GM23338 (cell line): ENCODE results near the gene RPL22. TPM values are rescaled to one million over a fixed set of nuclear protein-coding genes. Genes with fewer than 3 reads are reported as not detected.

Experiments
- ATAC-seq: fragments of 200-7000 bp; cut with Tn5 transposase; 3 replicates; pipeline ENCODE4 v1.9.1; 2020
- DNase-seq: peaks from one replicate; pipeline ENCODE4 v3.0.0-alpha.2; 2015; ENCODE audit warnings: low spot score
- H2AFZ ChIP-seq: fragments of 200-600 bp; sonication (generic); 2 replicates; pipeline ENCODE4 v1.8.0; 2016; ENCODE audit warnings: antibody characterized with exemption, mild to moderate bottlenecking, moderate library complexity
- H3F3A ChIP-seq: fragments of 200-600 bp; sonication (generic); replicated peaks from 2 replicates; pipeline ENCODE4 v1.8.0; 2017; ENCODE audit warnings: antibody characterized with exemption, mixed run types, low read depth
- H3K27ac ChIP-seq: fragments of 200-600 bp; sonication (generic); 2 replicates; pipeline ENCODE4 v1.6.1; 2016; ENCODE audit warnings: low read depth
- H3K27me3 ChIP-seq: fragments of 200-600 bp; sonication (generic); 2 replicates; pipeline ENCODE4 v1.8.0; 2016; ENCODE audit warnings: mild to moderate bottlenecking, mixed run types, moderate library complexity; ENCODE audit not compliant: insufficient read depth
- H3K36me3 ChIP-seq: fragments of 200-600 bp; sonication (generic); 2 replicates; pipeline ENCODE4 v1.8.0; 2016; ENCODE audit warnings: mild to moderate bottlenecking; ENCODE audit not compliant: insufficient read depth
- H3K4me1 ChIP-seq: fragments of 200-600 bp; sonication (generic); 2 replicates; pipeline ENCODE4 v1.8.0; 2016; ENCODE audit warnings: mild to moderate bottlenecking, moderate library complexity; ENCODE audit not compliant: insufficient read depth
- H3K4me2 ChIP-seq: fragments of 200-600 bp; sonication (generic); 2 replicates; pipeline ENCODE4 v1.7.1; 2017; ENCODE audit warnings: mixed run types
- H3K4me3 ChIP-seq: fragments of 200-600 bp; sonication (generic); 2 replicates; pipeline ENCODE4 v1.6.1; 2016; ENCODE audit warnings: mixed run types
- H3K79me2 ChIP-seq: fragments of 200-600 bp; sonication (generic); replicated peaks from 2 replicates; pipeline ENCODE4 v1.8.0; 2017; ENCODE audit warnings: mild to moderate bottlenecking; ENCODE audit not compliant: insufficient read depth
- H3K9me2 ChIP-seq: fragments of 200-600 bp; sonication (generic); 2 replicates; pipeline ENCODE4 v1.8.0; 2017; ENCODE audit not compliant: insufficient read depth
- H4K20me1 ChIP-seq: fragments of 200-600 bp; sonication (generic); replicated peaks from 2 replicates; pipeline ENCODE4 v1.8.0; 2017; ENCODE audit warnings: mild to moderate bottlenecking; ENCODE audit not compliant: insufficient read depth
- H3K27ac Mint-ChIP-seq: 2 replicates; pipeline ENCODE4 v1.8.0; 2020; ENCODE audit warnings: inconsistent platforms, mild to moderate bottlenecking, moderate library complexity, mixed read lengths
- H3K27me3 Mint-ChIP-seq: 3 replicates; pipeline ENCODE4 v1.8.0; 2022; ENCODE audit warnings: low read depth, mild to moderate bottlenecking, moderate library complexity, mixed read lengths, inconsistent platforms; ENCODE audit not compliant: insufficient read depth, poor library complexity
- H3K36me3 Mint-ChIP-seq: 3 replicates; pipeline ENCODE4 v1.8.0; 2021; ENCODE audit warnings: low read depth, mild to moderate bottlenecking, inconsistent platforms, moderate library complexity, mixed read lengths
- H3K4me1 Mint-ChIP-seq: 3 replicates; pipeline ENCODE4 v1.8.0; 2020; ENCODE audit warnings: mild to moderate bottlenecking, inconsistent platforms, mixed read lengths
- H3K4me3 Mint-ChIP-seq: 3 replicates; pipeline ENCODE4 v1.8.0; 2021; ENCODE audit warnings: moderate library complexity, mild to moderate bottlenecking, inconsistent platforms, mixed read lengths
- H3K9me3 Mint-ChIP-seq: 3 replicates; pipeline ENCODE4 v1.8.0; 2020; ENCODE audit warnings: moderate library complexity, mild to moderate bottlenecking, inconsistent platforms, mixed read lengths
- CREB1 ChIP-seq: fragments of 250-450 bp; sonication (Bioruptor Pico); IDR thresholded peaks from 2 replicates; pipeline ENCODE4 v1.5.0; 2020; ENCODE audit warnings: low read depth, mild to moderate bottlenecking, moderate library complexity
- CTCF ChIP-seq, 2 experiments: fragments of 200-600 bp in 1 of 2; sonication (generic) in 1 of 2; conservative IDR thresholded peaks; 2 replicates each; pipeline versions ENCODE4 v1.5.1 to v1.6.1; 2016 to 2017; ENCODE audit warnings: antibody characterized with exemption in 2 of 2, low read depth in 2 of 2, mild to moderate bottlenecking in 2 of 2, moderate library complexity in 1 of 2
- ETS1 ChIP-seq: IDR thresholded peaks from 2 replicates; pipeline ENCODE4 v1.6.1; 2016; ENCODE audit warnings: antibody characterized with exemption
- EZH2 ChIP-seq: fragments of 200-600 bp; sonication (generic); IDR thresholded peaks from one replicate; pipeline ENCODE4 v1.8.0; 2017; ENCODE audit warnings: antibody characterized with exemption, mild to moderate bottlenecking, low read depth; ENCODE audit not compliant: unreplicated experiment
- EZH2phosphoT487 ChIP-seq: fragments of 200-600 bp; sonication (generic); IDR thresholded peaks from one replicate; pipeline ENCODE4 v1.8.1; 2018; ENCODE audit warnings: antibody characterized with exemption; ENCODE audit not compliant: unreplicated experiment
- JUNB ChIP-seq: IDR thresholded peaks from one replicate; pipeline ENCODE4 v1.6.1; 2016; ENCODE audit warnings: antibody characterized with exemption; ENCODE audit not compliant: unreplicated experiment
- NANOG ChIP-seq: IDR thresholded peaks from 2 replicates; pipeline ENCODE4 v1.6.1; 2016; ENCODE audit warnings: antibody characterized with exemption, borderline replicate concordance
- POLR2AphosphoS5 ChIP-seq: IDR thresholded peaks from 2 replicates; pipeline ENCODE4 v1.6.1; 2016; ENCODE audit warnings: antibody characterized with exemption, low read depth
- REST ChIP-seq: IDR thresholded peaks from one replicate; pipeline ENCODE4 v1.6.1; 2018; ENCODE audit warnings: antibody characterized with exemption; ENCODE audit not compliant: unreplicated experiment
- STAT1 ChIP-seq: IDR thresholded peaks from one replicate; pipeline ENCODE4 v1.6.1; 2016; ENCODE audit warnings: antibody characterized with exemption; ENCODE audit not compliant: unreplicated experiment
- ZNF114 ChIP-seq: fragments of 250-450 bp; sonication (Bioruptor Pico); IDR thresholded peaks from 2 replicates; pipeline ENCODE4 v1.5.0; 2020; ENCODE audit warnings: mild to moderate bottlenecking, moderate library complexity
- ZNF331 ChIP-seq: fragments of 250-450 bp; sonication (Bioruptor Pico); IDR thresholded peaks from 2 replicates; pipeline ENCODE4 v1.5.0; 2020; ENCODE audit warnings: low read depth, mild to moderate bottlenecking, moderate library complexity
- ZNF462 ChIP-seq: fragments of 250-450 bp; sonication (Bioruptor Pico); IDR thresholded peaks from 2 replicates; pipeline ENCODE4 v1.5.0; 2020; ENCODE audit warnings: mild to moderate bottlenecking, moderate library complexity
- polyA plus RNA-seq: library from polyadenylated mRNA; unstranded; fragments of >200 nt; fragmentation: Nextera tagmentation; extraction: Ambion mirVana; gene quantifications from 2 replicates; pipeline ENCODE4 v1.2.1, GENCODE V29; 2016
- total RNA-seq: library from RNA; depleted of rRNA; stranded (reverse); fragments of >200 nt; shearing (Covaris generic); gene quantifications from 2 replicates; pipeline ENCODE4 v1.2.3, GENCODE V29; 2014

RPL22 gene
- total and polyA plus RNA-seq, 2 experiments from 2014 or later, result 145 to 818 TPM

- H3K27ac Mint-ChIP-seq, result no peak overlapping the region
- TF ChIP-seq JUNB, result no peak
- TF ChIP-seq ETS1, result no peak
- TF ChIP-seq CREB1 (CRISPR knock-in tag), result no peak
- no peak for TF ChIP-seq EZH2
- TF ChIP-seq ZNF331 (CRISPR knock-in tag), result no peak
- TF ChIP-seq POLR2AphosphoS5, result no peak
- no peak for TF ChIP-seq NANOG
- TF ChIP-seq EZH2phosphoT487, result no peak
- no peak for TF ChIP-seq ZNF462 (CRISPR knock-in tag)
- no peak for TF ChIP-seq REST
- TF ChIP-seq ZNF114 (CRISPR knock-in tag), result no peak
- no peak for TF ChIP-seq STAT1
- TF ChIP-seq CTCF (conservative IDR thresholded peaks at IDR 0.05; ENCODE audit: low read depth in 2 of 2), result no peak
- H3K27me3 Mint-ChIP-seq, result peaks cover 19% of the 10 kb centered on the region
- H3K4me1 ChIP-seq, result peaks cover 3% of the 10 kb centered on the region; the same call in 1 of the 2 replicates
- H3K79me2 ChIP-seq, result no peaks in the 10 kb centered on the region
- no peaks in the 10 kb centered on the region for H3K9me2 ChIP-seq
- H3K4me3 ChIP-seq, result no peak overlapping the region
- H3F3A ChIP-seq, result peaks cover 6% of the 10 kb centered on the region; the same call in 1 of the 2 replicates
- H2AFZ ChIP-seq, result no peak overlapping the region
- no peaks in the 10 kb centered on the region for H3K36me3 Mint-ChIP-seq
- DNase-seq (no peak), ATAC-seq (no peak)
- no peaks in the 10 kb centered on the region for H3K36me3 ChIP-seq
- no peak overlapping the region for H3K4me2 ChIP-seq
- no peaks in the 10 kb centered on the region for H3K9me3 Mint-ChIP-seq
- peaks cover 17% of the 10 kb centered on the region for H3K4me1 Mint-ChIP-seq
- no peak overlapping the region for H3K27ac ChIP-seq
- H3K4me3 Mint-ChIP-seq, result no peak overlapping the region
- no peaks in the 10 kb centered on the region for H3K27me3 ChIP-seq
- no peaks in the 10 kb centered on the region for H4K20me1 ChIP-seq
Observed at GRCh38 chr1:6157528-6158174, 41.7 kb downstream of the RPL22 start.
